ENCODE results near the gene EPPIN.
"Not testable (repeated sequence)": the region's sequence is repeated elsewhere in the genome, so short reads cannot be mapped to it uniquely, and the experiment has no call there.

Gene EPPIN

DNA sequence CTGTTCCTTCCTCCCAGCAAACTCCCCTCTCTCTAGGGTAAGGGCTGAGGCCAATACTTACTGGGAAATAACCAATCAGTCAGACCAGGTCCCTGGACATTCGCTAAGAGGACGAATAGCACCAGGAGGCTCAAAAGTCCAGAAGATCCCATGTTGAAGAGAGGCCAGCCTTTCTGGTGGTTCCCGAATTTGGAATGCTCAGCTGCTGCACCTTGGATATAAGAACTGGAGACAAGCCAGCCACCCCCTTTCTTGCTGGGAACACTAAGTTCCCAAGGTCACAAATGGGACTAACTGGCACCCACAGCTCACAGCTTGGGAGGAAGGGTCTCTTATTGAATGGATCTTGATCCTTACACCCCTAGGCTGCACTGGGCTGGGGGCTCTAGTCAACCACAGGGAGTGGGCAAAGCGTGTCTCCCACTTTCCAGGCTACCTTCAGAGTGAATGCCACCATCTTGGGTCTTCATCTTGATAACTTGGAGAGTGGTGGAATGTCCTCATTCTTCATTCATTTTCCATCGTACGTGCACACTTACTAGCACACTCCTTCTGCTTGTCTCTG lies at the start of gene EPPIN:
Gene EPPIN (minus strand): TSS at position 196 of the 565 bp plus-strand sequence. CDS start 44 bp downstream, at position 152.
- DNase-seq (ENCODE audit: low read depth, low spot score) = no peak
- no peak within 1 kb of the TSS for H3K27ac ChIP-seq

- DNase-seq (ENCODE audit: low read depth, low spot score) = no peak
- no peak overlapping the region for H3K27ac ChIP-seq
Measured at GRCh38 chr20:45595235-45595634, 48.0 kb upstream of the EPPIN start.

DNA sequence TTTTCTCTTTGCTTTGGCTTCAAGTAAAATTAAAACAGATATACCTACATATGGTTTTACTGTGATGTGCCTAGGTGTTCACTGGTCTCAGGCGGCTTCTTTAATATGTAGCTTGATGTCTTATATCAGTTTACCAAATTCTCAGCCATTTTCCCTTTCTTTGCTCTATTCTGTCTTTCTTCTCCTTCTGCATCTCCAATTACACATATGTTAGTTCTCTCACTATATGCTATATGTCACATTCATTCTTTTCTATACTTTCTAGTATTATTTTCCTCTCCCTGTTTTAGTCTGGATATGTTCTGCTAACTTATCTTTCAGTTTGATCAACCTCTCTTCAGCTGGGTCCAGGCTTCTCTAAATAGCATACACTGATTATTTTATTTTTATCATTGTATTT lies 46.3 kb upstream of the EPPIN start:
- no peak for DNase-seq (ENCODE audit: low read depth, low spot score)

DNA sequence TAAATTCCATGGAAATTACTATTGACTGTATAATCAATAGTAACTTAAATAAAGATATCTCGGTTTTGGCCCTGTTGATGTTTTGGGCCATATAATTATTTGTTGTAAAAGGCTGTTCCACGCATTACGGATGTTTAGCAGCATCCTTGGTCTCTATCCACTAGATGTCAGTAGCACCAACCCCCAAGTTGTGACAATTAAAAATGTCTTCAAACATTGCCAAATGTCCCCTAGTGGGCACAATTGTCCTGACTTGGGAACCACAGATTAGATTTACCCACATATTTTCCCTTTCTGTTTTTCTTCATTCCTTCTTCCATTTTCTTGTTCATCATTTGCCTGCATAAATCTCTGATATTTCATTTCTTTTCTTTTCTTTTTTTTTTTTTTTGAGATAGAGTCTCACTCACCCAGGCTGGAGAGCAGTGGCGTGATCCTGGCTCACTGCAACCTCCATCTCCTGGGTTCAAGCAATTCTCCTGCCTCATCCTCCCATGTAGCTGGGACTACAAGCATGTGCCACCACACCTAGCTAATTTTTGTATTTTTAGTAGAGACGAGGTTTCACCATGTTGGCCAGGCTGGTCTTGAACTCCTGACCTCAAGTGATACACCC lies 45.5 kb upstream of the EPPIN start:
- DNase-seq (ENCODE audit: low read depth, low spot score) = no peak
- H3K27ac ChIP-seq = no peak overlapping the region

More for the DNA sequence above, 46.3 kb upstream of the EPPIN start:
- H3K27ac ChIP-seq = no peak overlapping the region

- H3K27ac ChIP-seq = no peak overlapping the region
- DNase-seq (ENCODE audit: low read depth, low spot score) = no peak
Measured at GRCh38 chr20:45589725-45590124, 42.5 kb upstream of the EPPIN start.

- no peak overlapping the region for H3K27ac ChIP-seq
- no peak for DNase-seq (ENCODE audit: low read depth, low spot score)
Measured at GRCh38 chr20:45588800-45589199, 41.6 kb upstream of the EPPIN start.

GRCh38 chr20:45585986-45586385 lies 38.8 kb upstream of the EPPIN start:
- not testable (repeated sequence) for DNase-seq (ENCODE audit: low read depth, low spot score); H3K27ac ChIP-seq

- H3K27ac ChIP-seq; DNase-seq (ENCODE audit: low read depth, low spot score): not testable (repeated sequence)
Measured at GRCh38 chr20:45584294-45584693, 37.1 kb upstream of the EPPIN start.

- no peak for DNase-seq (ENCODE audit: low read depth, low spot score)
- no peak overlapping the region for H3K27ac ChIP-seq
Measured at GRCh38 chr20:45583502-45583901, 36.3 kb upstream of the EPPIN start.

DNA sequence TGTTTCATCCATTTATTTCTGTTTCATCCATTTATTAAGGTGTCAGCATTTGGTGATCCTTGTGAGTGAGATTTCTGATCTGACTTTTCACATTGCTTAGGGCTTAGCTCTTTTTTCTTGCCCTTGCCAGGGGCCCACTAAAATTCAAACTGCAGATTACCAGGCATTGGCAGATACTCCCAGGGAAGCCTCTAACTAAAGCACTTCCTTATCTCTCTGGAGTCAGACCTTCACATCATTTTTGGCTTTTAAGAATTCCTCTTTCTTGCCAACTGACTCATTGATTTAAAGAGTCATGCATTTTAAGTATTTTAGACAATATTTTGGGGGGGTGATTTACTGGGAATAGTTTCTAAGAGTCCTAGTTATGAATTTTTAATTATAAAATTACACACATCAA lies 34.5 kb upstream of the EPPIN start:
- H3K27ac ChIP-seq = no peak overlapping the region
- no peak for DNase-seq (ENCODE audit: low read depth, low spot score)

DNA sequence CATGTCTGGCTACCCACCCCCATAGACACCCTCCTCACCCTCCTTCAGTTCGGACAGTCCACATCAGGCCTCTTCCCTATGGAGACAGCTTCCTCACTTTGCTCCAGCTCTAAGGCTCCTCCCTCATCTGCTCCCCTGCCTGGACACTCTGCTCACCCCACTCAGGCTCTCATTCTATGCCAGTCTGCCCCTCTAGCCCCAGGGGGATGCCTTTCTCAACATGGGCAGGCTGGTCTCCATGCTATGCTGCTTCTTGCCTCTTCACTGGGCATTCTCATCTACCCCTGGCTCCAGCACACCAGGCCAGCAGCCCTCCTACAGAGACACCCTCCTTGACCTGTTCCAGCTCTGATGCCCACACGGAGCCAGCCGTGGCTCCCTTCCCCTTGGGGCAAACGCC lies 32.0 kb upstream of the EPPIN start, which contains the start of gene WFDC8:
Gene WFDC8 (minus strand): TSS at position 101 of the 400 bp plus-strand sequence. CDS start 37 bp downstream, at position 64.
- DNase-seq (ENCODE audit: low read depth, low spot score) = no peak
- no peak within 1 kb of the TSS for H3K27ac ChIP-seq

GRCh38 chr20:45578231-45578630 lies 31.0 kb upstream of the EPPIN start:
- DNase-seq (ENCODE audit: low read depth, low spot score) = no peak
- no peak overlapping the region for H3K27ac ChIP-seq

DNA sequence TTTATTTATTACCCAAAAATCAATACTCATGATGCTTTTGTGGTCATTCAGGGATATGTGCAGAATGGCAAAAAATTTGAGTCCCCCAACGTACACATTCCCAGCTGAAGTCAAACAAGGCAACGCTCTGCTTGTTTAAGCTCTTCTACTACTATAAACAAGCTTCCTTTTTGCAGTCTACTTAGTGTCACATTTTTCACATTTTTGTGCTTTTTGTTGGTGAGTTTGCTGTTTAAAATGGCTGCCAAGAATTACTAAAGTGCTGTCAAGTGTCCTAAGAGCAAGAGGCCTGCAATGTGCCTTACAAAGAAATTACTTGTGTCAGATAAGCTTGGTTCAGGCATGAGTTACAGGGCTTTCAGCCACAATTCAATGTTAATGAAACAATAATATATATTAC lies 29.8 kb upstream of the EPPIN start:
- no peak overlapping the region for H3K27ac ChIP-seq
- no peak for DNase-seq (ENCODE audit: low read depth, low spot score)

DNA sequence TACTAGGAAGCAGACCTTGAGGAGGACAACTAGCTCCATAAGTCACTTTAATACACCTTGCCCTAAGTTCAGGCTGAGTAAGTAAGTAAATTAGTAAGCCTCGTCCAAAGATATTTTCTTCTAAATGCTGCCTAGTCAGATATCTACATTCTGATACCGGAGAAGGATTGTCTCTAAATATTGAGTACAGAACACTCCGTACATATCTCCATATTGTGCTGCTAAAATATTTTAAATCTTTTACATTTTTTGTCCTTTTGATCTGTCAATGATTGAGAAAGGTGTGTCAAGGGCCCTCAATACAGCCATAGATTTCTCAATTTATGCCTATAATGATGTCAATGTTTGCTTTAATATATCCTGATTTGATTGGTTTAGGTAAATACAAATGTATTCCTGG lies 28.7 kb upstream of the EPPIN start:
- H3K27ac ChIP-seq = no peak overlapping the region
- DNase-seq (ENCODE audit: low read depth, low spot score) = no peak

DNA sequence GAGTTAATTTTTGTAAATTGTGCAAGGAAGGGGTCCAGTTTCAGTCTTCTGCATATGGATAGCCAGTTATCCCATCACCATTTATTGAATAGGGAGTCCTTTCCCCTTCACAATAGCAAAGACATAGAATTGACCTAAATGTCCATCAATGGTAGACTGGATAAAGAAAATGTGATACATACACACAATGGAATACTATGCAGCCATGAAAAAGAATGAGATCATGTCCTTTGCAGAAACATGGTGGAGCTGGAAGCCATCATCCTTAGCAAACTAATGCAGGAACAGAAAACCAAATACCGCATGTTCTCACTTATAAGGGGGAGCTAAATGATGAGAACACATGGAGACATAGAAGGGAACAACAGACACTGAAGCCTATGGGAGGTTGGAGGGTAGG lies 22.4 kb upstream of the EPPIN start:
- DNase-seq (ENCODE audit: low read depth, low spot score); H3K27ac ChIP-seq: not testable (repeated sequence)

- DNase-seq (ENCODE audit: low read depth, low spot score) = no peak
- no peak overlapping the region for H3K27ac ChIP-seq
Measured at GRCh38 chr20:45564760-45565276, 17.6 kb upstream of the EPPIN start.

- no peak for DNase-seq (ENCODE audit: low read depth, low spot score)
- H3K27ac ChIP-seq = no peak overlapping the region
Measured at GRCh38 chr20:45555198-45555597, 8.0 kb upstream of the EPPIN start.

- no peak for DNase-seq (ENCODE audit: low read depth, low spot score)
- no peak overlapping the region for H3K27ac ChIP-seq
Measured at GRCh38 chr20:45552456-45552855, 5.3 kb upstream of the EPPIN start.

DNA sequence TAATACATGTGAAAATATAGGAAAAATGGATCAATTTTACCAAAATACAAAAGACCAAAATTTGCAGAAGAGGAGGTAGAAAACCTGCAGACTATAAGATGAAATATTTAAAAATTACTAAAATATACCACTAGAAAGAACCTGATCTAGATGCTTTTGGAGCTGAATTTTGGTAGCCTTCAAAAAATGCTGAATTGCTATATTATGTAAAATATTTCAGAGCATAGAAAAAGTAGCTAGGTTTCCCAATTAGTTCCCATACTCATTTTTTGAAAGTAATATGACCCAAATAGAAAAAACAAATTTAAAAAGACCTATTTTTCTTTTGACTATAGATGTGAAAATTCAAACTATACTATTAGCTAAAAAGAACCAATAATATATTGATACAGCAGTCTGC lies 3.6 kb upstream of the EPPIN start:
- DNase-seq (ENCODE audit: low read depth, low spot score) = no peak
- H3K27ac ChIP-seq = no peak overlapping the region

- H3K27ac ChIP-seq = no peak overlapping the region
Measured at GRCh38 chr20:45548410-45548809, 1.2 kb upstream of the EPPIN start.

GRCh38 chr20:45545754-45546453 lies 1.3 kb downstream of the EPPIN start:
- H3K27ac ChIP-seq = no peak overlapping the region
- DNase-seq (ENCODE audit: low read depth, low spot score) = no peak

More at GRCh38 chr20:45548410-45548809, 1.2 kb upstream of the EPPIN start:
- no peak for DNase-seq (ENCODE audit: low read depth, low spot score)

Measured in epithelial cell of prostate (primary cell).